Kidney (tissue), 14 donors: ENCODE data around the gene CCNB1. TPM values are rescaled to one million over a fixed set of nuclear protein-coding genes. Genes with fewer than 3 reads are reported as not detected.
"Not testable (repeated sequence)": the region's sequence is repeated elsewhere in the genome, so short reads cannot be mapped to it uniquely, and the experiment has no call there.

Experiments
- DNase-seq, 5 donors: peaks; one replicate each; pipeline ENCODE4 v3.0.0-alpha.2; 2013 to 2020
- FAIRE-seq: peaks from 2 replicates; lab custom pipeline; 2012; peaks lifted over from hg19 to GRCh38; lab: Jason Lieb, UNC
- H3K27ac ChIP-seq, 2 donors: one replicate each; pipeline ENCODE4 v1.7.0; 2013; ENCODE audit warnings: low read depth in 2 of 2, low read length in 2 of 2, inconsistent platforms in 1 of 2
- H3K27me3 ChIP-seq: one replicate; pipeline ENCODE4 v1.7.1; 2013; ENCODE audit warnings: low read length, inconsistent platforms; ENCODE audit not compliant: control insufficient read depth, insufficient read depth
- H3K36me3 ChIP-seq, 3 donors: one replicate each; pipeline versions ENCODE4 v1.7.0 to v1.7.1; 2013; ENCODE audit warnings: low read length in 3 of 3, control low read depth in 1 of 3, inconsistent platforms in 1 of 3; ENCODE audit not compliant: insufficient read depth in 3 of 3, control insufficient read depth in 2 of 3
- H3K4me1 ChIP-seq, 3 donors: one replicate each; pipeline versions ENCODE4 v1.7.0 to v1.7.1; 2013; ENCODE audit warnings: low read length in 3 of 3, inconsistent platforms in 1 of 3, low read depth in 1 of 3; ENCODE audit not compliant: control insufficient read depth in 2 of 3, insufficient read depth in 2 of 3
- H3K4me3 ChIP-seq, 3 donors: one replicate each; pipeline versions ENCODE4 v1.7.0 to v1.8.1; 2013; ENCODE audit warnings: low read length in 3 of 3, control low read depth in 1 of 3, inconsistent platforms in 1 of 3
- H3K9ac ChIP-seq, 3 donors: one replicate each; pipeline versions ENCODE4 v1.7.0 to v1.7.1; 2013; ENCODE audit warnings: low read length in 3 of 3, control low read depth in 1 of 3, inconsistent platforms in 1 of 3
- H3K9me3 ChIP-seq, 3 donors: one replicate each; pipeline versions ENCODE4 v1.7.0 to v1.7.1; 2013; ENCODE audit warnings: low read length in 3 of 3, control low read depth in 1 of 3, inconsistent platforms in 1 of 3; ENCODE audit not compliant: control insufficient read depth in 2 of 3, insufficient read depth in 1 of 3
- intact Hi-C: fragments of 100-400 bp; cut with DNase I; formaldehyde crosslinking; loops from one replicate; pipeline ENCODE4 v1.11.1; 2022
- polyA plus RNA-seq: library from polyadenylated mRNA; stranded (reverse); fragments of 350-450 nt; fragmentation: Illumina TruSeq; extraction: RNeasy Lipid Tissue Mini Kit (QIAGEN cat#74804); gene quantifications from one replicate; pipeline ENCODE4 v1.2.3, GENCODE V29; 2014; ENCODE audit warnings: low read depth, low replicate concordance; ENCODE audit not compliant: insufficient read depth
- total RNA-seq: library from RNA; stranded (reverse); fragmentation: NEBNext Ultra II Directional; extraction: Animal tissue kit (Norgen Biotek cat#: 25700); gene quantifications from one replicate; pipeline ENCODE4 v1.2.1, GENCODE V29; 2021
- TF ChIP-seq, protein P1 (sequence below): IDR thresholded peaks from 3 replicates; pipeline ENCODE4 v1.5.1; 2012; ENCODE audit warnings: mild to moderate bottlenecking, moderate library complexity, borderline replicate concordance; ENCODE audit not compliant: insufficient read depth; ENCODE audit errors: extremely low read depth
- donor health status: control.
- donor health status: control.
- donor health status: control.
- donor health status: control.
- donor health status: control.
- donor health status: DM: yes; HTN: yes; CAD: no.
- donor health status: Normal renal cell carcinoma (clear cell type).

CCNB1 gene
- total and polyA plus RNA-seq, 2 donors from 2014 or later: 5.1 to 5.9 TPM

DNA sequence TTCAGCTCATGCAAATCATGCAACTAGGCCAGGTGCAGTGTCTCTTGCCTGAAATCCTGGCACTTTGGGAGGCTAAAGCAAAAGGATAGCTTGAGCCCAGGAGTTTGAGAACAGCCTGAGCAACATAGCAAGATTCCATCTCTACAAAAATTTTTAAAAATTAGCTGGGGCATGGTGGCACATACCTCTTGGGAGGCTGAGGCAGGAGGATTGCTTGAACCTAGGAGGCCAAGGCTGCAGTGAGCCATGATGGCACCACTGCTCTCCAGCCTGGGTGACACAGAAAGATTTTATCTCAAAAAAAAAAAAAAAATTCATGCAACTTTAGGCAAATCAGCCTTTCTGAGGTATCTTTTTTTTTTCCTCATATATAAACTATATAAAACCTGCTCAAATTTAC lies 35.6 kb upstream of the CCNB1 start:
- Histone ChIP-seq H3K9ac (no peak overlapping the region), H3K4me3 (no peak overlapping the region), H3K9me3 (no peaks in the 10 kb centered on the region), H3K27ac (no peak overlapping the region), H3K4me1 (no peaks in the 10 kb centered on the region), H3K27me3 (no peaks in the 10 kb centered on the region), H3K36me3 (peaks cover 0 to 11% (median 2%) of the 10 kb centered on the region in 3 donors)
- TF ChIP-seq, protein P1, sequence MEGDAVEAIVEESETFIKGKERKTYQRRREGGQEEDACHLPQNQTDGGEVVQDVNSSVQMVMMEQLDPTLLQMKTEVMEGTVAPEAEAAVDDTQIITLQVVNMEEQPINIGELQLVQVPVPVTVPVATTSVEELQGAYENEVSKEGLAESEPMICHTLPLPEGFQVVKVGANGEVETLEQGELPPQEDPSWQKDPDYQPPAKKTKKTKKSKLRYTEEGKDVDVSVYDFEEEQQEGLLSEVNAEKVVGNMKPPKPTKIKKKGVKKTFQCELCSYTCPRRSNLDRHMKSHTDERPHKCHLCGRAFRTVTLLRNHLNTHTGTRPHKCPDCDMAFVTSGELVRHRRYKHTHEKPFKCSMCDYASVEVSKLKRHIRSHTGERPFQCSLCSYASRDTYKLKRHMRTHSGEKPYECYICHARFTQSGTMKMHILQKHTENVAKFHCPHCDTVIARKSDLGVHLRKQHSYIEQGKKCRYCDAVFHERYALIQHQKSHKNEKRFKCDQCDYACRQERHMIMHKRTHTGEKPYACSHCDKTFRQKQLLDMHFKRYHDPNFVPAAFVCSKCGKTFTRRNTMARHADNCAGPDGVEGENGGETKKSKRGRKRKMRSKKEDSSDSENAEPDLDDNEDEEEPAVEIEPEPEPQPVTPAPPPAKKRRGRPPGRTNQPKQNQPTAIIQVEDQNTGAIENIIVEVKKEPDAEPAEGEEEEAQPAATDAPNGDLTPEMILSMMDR: no peak
- DNase-seq: no peak
- intact Hi-C loops: no loop called here
- FAIRE-seq: no peak

DNA sequence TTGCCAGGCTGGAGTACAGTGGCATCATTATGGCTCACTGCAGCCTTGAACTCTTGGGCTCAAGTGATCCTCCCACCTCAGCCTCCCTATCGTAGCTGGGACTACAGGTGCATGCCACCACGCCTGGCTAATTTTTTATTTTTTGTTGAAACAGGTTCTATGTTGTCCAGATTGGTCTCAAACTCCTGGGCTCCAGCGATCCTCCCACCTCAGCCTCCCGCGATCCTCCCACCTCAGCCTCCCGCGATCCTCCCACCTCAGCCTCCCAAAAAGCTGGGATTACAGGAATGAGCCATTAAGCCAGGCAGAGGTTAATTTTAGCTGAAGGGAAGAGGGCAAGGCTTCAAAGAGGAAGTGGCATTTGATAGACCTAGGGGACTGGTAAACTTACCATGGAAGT lies 32.8 kb upstream of the CCNB1 start:
- no peaks in the 10 kb centered on the region for H3K9me3 ChIP-seq
- peaks cover 0 to 6% (median 2%) of the 10 kb centered on the region in 3 donors for H3K36me3 ChIP-seq
- no peaks in the 10 kb centered on the region for H3K4me1 ChIP-seq
- H3K27me3 ChIP-seq: no peaks in the 10 kb centered on the region
- intact Hi-C loops: no loop called here
- TF ChIP-seq, protein P1: no peak
- H3K4me3 ChIP-seq: no peak overlapping the region
- DNase-seq: no peak
- no peak overlapping the region for H3K9ac ChIP-seq
- FAIRE-seq: no peak
- no peak overlapping the region for H3K27ac ChIP-seq

DNA sequence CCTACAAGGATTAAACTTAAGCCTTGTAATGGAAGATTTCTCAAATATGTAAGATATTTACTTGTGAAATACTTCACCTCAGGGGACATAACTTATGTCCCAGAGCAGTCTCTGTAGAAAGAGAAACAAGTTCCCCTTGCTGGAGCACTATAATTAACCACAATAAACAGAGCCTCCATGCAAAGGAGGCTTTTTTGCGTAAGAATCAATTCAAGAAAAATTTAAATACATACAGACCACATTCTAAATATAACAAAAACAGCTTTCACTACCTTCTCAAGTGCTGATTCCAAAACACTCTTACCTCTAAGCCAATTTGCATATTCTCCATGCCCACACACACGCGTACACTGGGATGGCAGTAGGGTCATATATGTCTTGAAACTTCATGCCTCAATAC lies 30.7 kb upstream of the CCNB1 start:
- Histone ChIP-seq H3K9me3 (peaks cover 0 to 6% (median 5%) of the 10 kb centered on the region in 3 donors), H3K4me3 (no peak overlapping the region), H3K9ac (no peak overlapping the region), H3K4me1 (no peaks in the 10 kb centered on the region), H3K27ac (no peak overlapping the region), H3K36me3 (no peaks in the 10 kb centered on the region), H3K27me3 (no peaks in the 10 kb centered on the region)
- intact Hi-C loops: no loop called here
- DNase-seq: no peak
- no peak for FAIRE-seq
- TF ChIP-seq, protein P1: no peak

DNA sequence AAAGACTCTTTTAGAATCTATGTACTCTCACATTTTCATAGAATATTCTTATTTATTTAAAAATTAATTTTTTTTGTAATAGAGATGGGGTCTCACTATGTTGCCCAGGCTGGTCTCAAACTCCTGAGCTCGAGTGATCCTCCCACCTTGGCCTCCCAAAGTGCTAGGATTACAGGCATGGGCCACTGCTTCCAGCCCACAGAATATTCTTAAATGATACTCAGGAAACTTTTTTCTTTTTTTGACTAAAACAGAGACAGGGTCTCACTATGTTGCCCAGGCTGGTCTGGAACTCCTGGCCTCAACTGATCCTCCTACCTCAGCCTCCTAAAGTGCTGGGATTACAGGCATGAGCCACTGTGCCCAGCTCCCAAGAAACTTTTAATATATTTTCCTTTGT lies 29.7 kb upstream of the CCNB1 start:
- H3K9me3 ChIP-seq, H3K4me1 ChIP-seq, H3K4me3 ChIP-seq, H3K27me3 ChIP-seq, H3K36me3 ChIP-seq, H3K9ac ChIP-seq, DNase-seq, FAIRE-seq, intact Hi-C loops, H3K27ac ChIP-seq: not testable (repeated sequence)
